BLaER1 (cell line): ENCODE data around the gene HARBI1.

ENCODE experiments used
- H3K27ac ChIP-seq: shearing (Covaris generic); formaldehyde crosslinking; 2 replicates; pipeline ENCODE4 v1.8.1; 2022
- H3K27me3 ChIP-seq: shearing (Covaris generic); formaldehyde crosslinking; 2 replicates; pipeline ENCODE4 v1.8.1; 2022
- H3K36me3 ChIP-seq: shearing (Covaris generic); formaldehyde crosslinking; 2 replicates; pipeline ENCODE4 v1.8.1; 2022
- H3K4me1 ChIP-seq: shearing (Covaris generic); formaldehyde crosslinking; 2 replicates; pipeline ENCODE4 v1.8.1; 2022
- H3K4me2 ChIP-seq: shearing (Covaris generic); formaldehyde crosslinking; 2 replicates; pipeline ENCODE4 v1.8.1; 2022
- H3K4me3 ChIP-seq: shearing (Covaris generic); formaldehyde crosslinking; 2 replicates; pipeline ENCODE4 v1.8.1; 2022
- H3K9ac ChIP-seq: shearing (Covaris generic); formaldehyde crosslinking; 2 replicates; pipeline ENCODE4 v1.8.1; 2022
- H3K9me3 ChIP-seq: shearing (Covaris generic); formaldehyde crosslinking; 2 replicates; pipeline ENCODE4 v1.8.1; 2022
- H4K20me1 ChIP-seq: shearing (Covaris generic); formaldehyde crosslinking; 2 replicates; pipeline ENCODE4 v1.8.1; 2022
- Cebpa-rat ChIP-seq: shearing (Covaris generic); IDR thresholded peaks from 2 replicates; pipeline ENCODE4 v1.8.1; 2022

HARBI1 gene

DNA sequence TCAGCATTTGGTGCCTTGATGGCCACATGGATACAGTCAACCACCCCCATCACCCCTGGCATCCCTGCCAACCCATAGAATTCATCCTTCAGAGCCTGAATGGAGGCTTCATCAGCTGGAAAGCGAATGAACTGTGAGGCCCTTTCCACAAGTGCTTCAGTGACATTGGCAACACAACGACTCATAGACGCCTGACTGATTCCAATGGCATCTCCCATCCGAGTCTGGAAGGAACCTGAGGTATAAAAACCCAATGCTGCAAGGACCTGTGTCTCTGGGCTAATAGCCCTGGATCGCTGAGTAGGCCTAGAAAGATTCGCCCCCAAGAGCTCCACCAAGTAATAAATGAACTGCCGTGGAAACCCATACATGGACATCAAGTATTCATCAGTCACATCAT lies 1.3 kb downstream of the HARBI1 start:
- peaks cover 20% of the 10 kb centered on the region for H3K4me1 ChIP-seq
- H3K4me2 ChIP-seq = peak overlapping the region; percentile 87; the same call in 1 of the 2 replicates
- no peak overlapping the region; the same call in 1 of the 2 replicates for H3K4me3 ChIP-seq
- peaks cover 9% of the 10 kb centered on the region for H3K36me3 ChIP-seq
- no peaks in the 10 kb centered on the region for H3K9me3 ChIP-seq
- TF ChIP-seq Cebpa-rat = no peak
- peaks cover 26% of the 10 kb centered on the region; the same call in 1 of the 2 replicates for H4K20me1 ChIP-seq
- no peak overlapping the region for H3K9ac ChIP-seq
- no peak overlapping the region for H3K27ac ChIP-seq
- no peaks in the 10 kb centered on the region for H3K27me3 ChIP-seq

DNA sequence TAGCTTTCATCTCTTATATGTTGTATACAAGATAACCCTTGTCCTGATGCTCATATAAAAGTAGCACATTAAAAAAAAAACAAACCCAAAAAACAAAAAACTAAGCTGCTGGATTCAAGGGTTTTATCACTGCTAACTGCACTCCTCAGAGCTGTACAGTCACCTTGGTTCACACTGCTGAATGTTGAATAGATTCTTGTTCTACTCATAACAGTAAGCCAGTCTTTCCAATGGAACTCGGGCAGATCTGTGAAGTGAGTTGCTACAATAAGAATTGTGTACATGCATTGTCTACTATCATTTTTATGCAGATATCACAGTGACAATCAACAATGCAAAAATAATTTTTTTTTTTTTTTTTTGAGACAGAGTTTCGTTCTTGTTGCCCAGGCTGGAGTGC lies 4.7 kb downstream of the HARBI1 start:
- Histone ChIP-seq H3K9me3 (no peaks in the 10 kb centered on the region), H3K9ac (no peak overlapping the region), H3K4me2 (no peak overlapping the region), H3K27ac (no peak overlapping the region), H3K4me1 (peaks cover 7% of the 10 kb centered on the region), H3K27me3 (no peaks in the 10 kb centered on the region), H4K20me1 (no peaks in the 10 kb centered on the region), H3K4me3 (no peak overlapping the region), H3K36me3 (no peaks in the 10 kb centered on the region)
- TF ChIP-seq Cebpa-rat = no peak

DNA sequence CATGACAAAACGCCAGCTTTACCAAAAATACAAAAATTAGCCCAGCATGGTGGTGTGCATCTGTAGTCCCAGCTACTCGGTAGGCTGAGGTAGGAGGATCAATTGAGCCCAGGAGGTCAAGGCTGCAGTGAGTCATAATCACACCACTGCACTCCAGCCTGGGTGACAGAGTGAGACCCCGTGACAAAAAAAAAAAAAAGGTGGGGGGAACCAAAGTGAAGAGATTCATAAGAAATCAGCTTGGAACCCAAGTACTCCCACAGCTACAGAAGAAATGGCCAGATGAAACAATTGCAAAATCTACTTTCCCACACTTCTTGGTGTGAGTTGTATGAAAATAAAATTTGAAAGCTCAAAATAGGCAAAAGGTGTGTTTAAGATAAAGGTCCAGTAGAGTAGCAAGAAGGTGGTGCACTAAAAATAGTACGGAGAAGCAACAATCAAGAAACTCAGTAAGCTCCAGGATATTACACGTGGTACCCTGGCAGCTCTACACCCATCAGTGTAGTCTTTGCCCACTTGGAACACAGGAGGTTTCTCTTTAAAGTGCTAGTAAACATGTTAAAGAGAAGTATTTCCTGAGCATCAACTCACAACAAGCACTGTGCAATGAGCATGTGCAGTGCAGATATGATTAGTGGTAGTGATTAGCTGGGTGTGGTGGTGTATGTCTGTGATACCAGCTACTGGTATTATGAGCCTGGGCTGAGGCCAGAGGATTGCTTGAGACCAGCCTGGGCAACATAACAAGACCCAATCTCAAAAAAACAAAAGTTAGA lies 5.3 kb downstream of the HARBI1 start:
- no peak overlapping the region for H3K4me2 ChIP-seq
- no peaks in the 10 kb centered on the region for H3K9me3 ChIP-seq
- H3K27ac ChIP-seq = no peak overlapping the region
- no peaks in the 10 kb centered on the region for H3K36me3 ChIP-seq
- H3K4me3 ChIP-seq = no peak overlapping the region
- no peak overlapping the region for H3K9ac ChIP-seq
- TF ChIP-seq Cebpa-rat = no peak
- peaks cover 7% of the 10 kb centered on the region for H3K4me1 ChIP-seq
- no peaks in the 10 kb centered on the region for H4K20me1 ChIP-seq
- H3K27me3 ChIP-seq = no peaks in the 10 kb centered on the region

DNA sequence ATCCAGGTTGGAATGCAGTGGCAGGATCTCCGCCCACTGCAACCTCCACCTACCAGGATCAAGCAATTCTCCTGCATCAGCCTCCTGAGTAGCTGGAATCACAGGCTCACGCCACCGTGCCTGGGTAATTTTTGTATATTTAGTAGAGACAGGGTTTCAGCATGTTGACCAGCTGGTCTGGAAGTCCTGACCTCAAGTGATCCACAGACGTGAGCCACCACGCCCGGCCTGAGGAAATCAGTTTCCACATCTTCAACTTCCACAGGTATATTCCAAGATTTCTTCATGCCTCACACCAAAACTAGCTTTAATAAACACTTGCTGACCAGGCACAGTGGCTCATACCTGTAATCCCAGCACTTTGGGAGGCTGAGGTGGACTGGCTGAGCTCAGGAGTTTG lies 7.6 kb downstream of the HARBI1 start:
- H3K4me1 ChIP-seq = no peaks in the 10 kb centered on the region
- TF ChIP-seq Cebpa-rat = no peak
- no peak overlapping the region for H3K27ac ChIP-seq
- no peak overlapping the region for H3K4me3 ChIP-seq
- H3K9me3 ChIP-seq = no peaks in the 10 kb centered on the region
- no peak overlapping the region for H3K4me2 ChIP-seq
- H4K20me1 ChIP-seq = no peaks in the 10 kb centered on the region
- H3K9ac ChIP-seq = no peak overlapping the region
- no peaks in the 10 kb centered on the region for H3K27me3 ChIP-seq
- no peaks in the 10 kb centered on the region for H3K36me3 ChIP-seq

DNA sequence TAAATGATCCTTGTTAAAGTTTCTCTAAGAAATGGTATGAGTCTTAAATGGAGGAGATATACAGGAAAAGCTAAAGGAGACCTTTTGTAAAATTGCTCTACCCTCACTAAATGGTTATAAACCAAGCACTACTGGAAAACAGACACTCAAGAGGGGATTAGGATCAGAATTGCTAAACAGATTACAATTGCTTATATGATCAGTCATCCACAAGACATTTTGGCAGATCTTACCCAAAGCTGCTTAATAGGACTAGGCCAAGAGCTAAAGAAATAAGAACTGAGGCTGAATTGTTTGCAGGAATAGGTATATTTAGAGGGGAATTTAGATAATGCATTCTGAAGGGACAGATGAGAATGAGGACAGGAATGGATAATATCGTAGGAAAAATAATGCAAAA lies 9.5 kb downstream of the HARBI1 start:
- Histone ChIP-seq H3K4me1 (no peaks in the 10 kb centered on the region), H3K4me2 (no peak overlapping the region), H3K9ac (no peak overlapping the region), H3K27me3 (no peaks in the 10 kb centered on the region), H3K27ac (no peak overlapping the region), H4K20me1 (no peaks in the 10 kb centered on the region), H3K36me3 (peaks cover 6% of the 10 kb centered on the region; the same call in 1 of the 2 replicates), H3K4me3 (no peak overlapping the region), H3K9me3 (no peaks in the 10 kb centered on the region)
- no peak for TF ChIP-seq Cebpa-rat

DNA sequence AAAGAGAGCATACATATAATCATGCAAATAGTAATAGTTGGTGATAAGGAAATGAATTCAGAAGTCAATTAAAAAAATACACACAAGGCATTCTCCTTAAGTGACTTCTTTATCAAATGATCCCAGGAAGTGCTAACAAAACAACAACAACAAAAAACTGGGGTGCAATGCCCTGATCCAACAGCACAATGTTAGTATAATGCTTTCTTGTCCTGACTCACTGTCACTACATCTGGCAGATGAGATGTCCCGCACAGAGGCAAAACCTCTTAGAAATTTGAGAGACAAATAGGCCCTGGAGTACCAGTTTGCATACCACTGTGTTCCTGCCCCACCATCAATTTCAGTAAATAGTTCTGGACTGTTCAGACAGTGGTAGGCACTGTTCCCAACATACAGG lies 12.2 kb downstream of the HARBI1 start:
- no peaks in the 10 kb centered on the region for H3K9me3 ChIP-seq
- H3K36me3 ChIP-seq = peaks cover 6% of the 10 kb centered on the region; the same call in 1 of the 2 replicates
- H3K9ac ChIP-seq = no peak overlapping the region
- no peak for TF ChIP-seq Cebpa-rat
- no peaks in the 10 kb centered on the region for H3K4me1 ChIP-seq
- no peaks in the 10 kb centered on the region for H4K20me1 ChIP-seq
- no peak overlapping the region for H3K4me2 ChIP-seq
- H3K27me3 ChIP-seq = no peaks in the 10 kb centered on the region
- H3K27ac ChIP-seq = no peak overlapping the region
- no peak overlapping the region for H3K4me3 ChIP-seq

DNA sequence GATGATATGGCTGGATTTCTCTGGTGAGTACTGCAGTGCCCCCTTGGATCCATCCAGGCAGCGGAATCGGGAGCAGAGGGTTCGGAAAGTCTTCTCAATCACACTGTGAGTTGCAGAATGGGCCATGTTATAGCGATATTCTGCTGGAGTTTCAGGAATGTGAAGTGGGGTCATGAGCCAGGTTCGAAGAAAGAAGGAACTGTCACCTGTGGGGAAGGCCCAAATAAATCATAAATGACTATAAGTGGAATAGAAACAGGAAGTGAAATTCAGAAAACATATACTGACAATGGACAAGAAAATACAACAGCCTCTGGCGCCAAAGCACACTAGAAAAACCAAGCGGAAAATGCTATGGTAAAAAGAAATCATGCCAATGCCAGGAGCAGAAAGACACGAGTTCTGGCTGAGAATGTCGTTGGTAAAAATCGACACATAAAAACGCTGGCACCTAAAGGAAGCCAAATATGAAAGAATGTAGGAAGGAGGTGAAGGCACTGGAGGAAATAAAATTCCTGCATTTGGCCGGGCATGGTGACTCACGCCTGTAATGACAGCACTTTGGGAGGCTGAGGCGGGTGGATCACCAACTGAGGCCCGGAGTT lies 13.2 kb downstream of the HARBI1 start:
- Histone ChIP-seq H3K4me2 (no peak overlapping the region), H3K9ac (no peak overlapping the region), H3K27me3 (no peaks in the 10 kb centered on the region), H4K20me1 (no peaks in the 10 kb centered on the region), H3K4me1 (no peaks in the 10 kb centered on the region), H3K9me3 (no peaks in the 10 kb centered on the region), H3K27ac (no peak overlapping the region), H3K36me3 (peaks cover 6% of the 10 kb centered on the region; the same call in 1 of the 2 replicates), H3K4me3 (no peak overlapping the region)
- TF ChIP-seq Cebpa-rat = no peak

DNA sequence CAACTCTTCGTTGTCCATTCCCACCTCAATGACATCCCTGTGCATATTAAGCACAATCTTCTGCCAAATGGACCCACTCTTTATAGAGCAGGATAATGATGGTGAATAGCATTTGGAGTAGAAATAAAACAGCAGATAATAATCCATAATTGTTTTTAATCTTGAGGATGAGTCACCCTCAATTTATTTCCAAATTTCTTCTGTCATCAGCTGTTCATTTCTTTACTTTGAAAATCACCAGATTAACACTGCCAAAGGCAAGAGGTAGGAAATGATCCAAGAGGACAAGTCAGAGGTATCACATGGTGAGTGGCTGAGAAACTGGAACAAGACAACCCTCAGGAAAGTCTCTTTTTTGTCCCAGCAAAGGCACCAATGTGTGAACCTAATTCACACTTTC lies 15.9 kb downstream of the HARBI1 start:
- H3K9ac ChIP-seq = no peak overlapping the region
- TF ChIP-seq Cebpa-rat = no peak
- H3K27ac ChIP-seq = no peak overlapping the region
- no peaks in the 10 kb centered on the region for H3K27me3 ChIP-seq
- no peak overlapping the region for H3K4me2 ChIP-seq
- no peaks in the 10 kb centered on the region for H4K20me1 ChIP-seq
- no peaks in the 10 kb centered on the region for H3K9me3 ChIP-seq
- no peak overlapping the region for H3K4me3 ChIP-seq
- peaks cover 6% of the 10 kb centered on the region; the same call in 1 of the 2 replicates for H3K36me3 ChIP-seq
- H3K4me1 ChIP-seq = no peaks in the 10 kb centered on the region

DNA sequence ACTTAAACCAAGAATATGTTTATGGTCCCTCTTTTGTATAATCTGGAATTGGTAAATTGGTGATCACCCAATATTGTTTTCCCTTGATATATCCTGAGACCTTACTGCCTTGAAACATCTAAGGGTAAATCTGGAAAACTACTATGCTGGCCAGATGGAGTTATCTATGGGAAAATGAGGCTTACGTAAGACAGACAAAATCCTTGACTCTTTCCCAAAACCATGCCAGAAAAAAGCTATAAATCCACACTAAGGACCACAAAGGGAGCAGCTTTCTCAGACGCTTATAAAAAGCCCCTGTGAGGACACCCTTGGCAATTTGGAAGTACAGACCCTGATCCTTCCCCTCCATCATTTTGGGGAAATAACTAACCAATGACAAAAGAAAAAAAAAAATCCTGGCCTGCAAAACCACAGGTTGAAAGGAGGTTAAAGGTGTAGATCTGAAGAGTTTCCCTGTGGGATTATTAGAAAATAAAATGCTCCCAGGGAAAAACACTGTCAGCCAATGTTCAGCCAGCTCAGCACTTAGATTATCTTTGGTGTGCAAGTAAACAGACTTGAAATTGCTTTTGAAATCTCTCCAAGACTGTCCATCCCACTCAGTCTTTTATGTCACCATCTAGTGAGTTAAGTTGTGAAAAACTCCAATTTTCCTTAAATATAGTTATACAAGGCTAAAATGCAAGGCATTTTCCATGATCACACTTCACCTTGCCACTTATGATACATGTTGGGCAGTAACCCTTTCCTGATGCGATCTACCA lies 16.6 kb downstream of the HARBI1 start:
- peaks cover 6% of the 10 kb centered on the region; the same call in 1 of the 2 replicates for H3K36me3 ChIP-seq
- H3K9me3 ChIP-seq = no peaks in the 10 kb centered on the region
- H3K27me3 ChIP-seq = no peaks in the 10 kb centered on the region
- H3K9ac ChIP-seq = no peak overlapping the region
- H3K4me3 ChIP-seq = no peak overlapping the region
- no peak for TF ChIP-seq Cebpa-rat
- H4K20me1 ChIP-seq = no peaks in the 10 kb centered on the region
- no peaks in the 10 kb centered on the region for H3K4me1 ChIP-seq
- no peak overlapping the region for H3K27ac ChIP-seq
- no peak overlapping the region for H3K4me2 ChIP-seq
